GM23338 (cell line): Measurements from ENCODE around the gene OGDHL. TPM values are rescaled to one million over a fixed set of nuclear protein-coding genes. Genes with fewer than 3 reads are reported as not detected.

Experiments used
- ATAC-seq: fragments of 200-7000 bp; cut with Tn5 transposase; 3 replicates; pipeline ENCODE4 v1.9.1; 2020
- DNase-seq: peaks from one replicate; pipeline ENCODE4 v3.0.0-alpha.2; 2015; ENCODE audit warnings: low spot score
- H2AFZ ChIP-seq: fragments of 200-600 bp; sonication (generic); 2 replicates; pipeline ENCODE4 v1.8.0; 2016; ENCODE audit warnings: antibody characterized with exemption, mild to moderate bottlenecking, moderate library complexity
- H3F3A ChIP-seq: fragments of 200-600 bp; sonication (generic); replicated peaks from 2 replicates; pipeline ENCODE4 v1.8.0; 2017; ENCODE audit warnings: antibody characterized with exemption, mixed run types, low read depth
- H3K27ac ChIP-seq: fragments of 200-600 bp; sonication (generic); 2 replicates; pipeline ENCODE4 v1.6.1; 2016; ENCODE audit warnings: low read depth
- H3K27me3 ChIP-seq: fragments of 200-600 bp; sonication (generic); 2 replicates; pipeline ENCODE4 v1.8.0; 2016; ENCODE audit warnings: mild to moderate bottlenecking, mixed run types, moderate library complexity; ENCODE audit not compliant: insufficient read depth
- H3K36me3 ChIP-seq: fragments of 200-600 bp; sonication (generic); 2 replicates; pipeline ENCODE4 v1.8.0; 2016; ENCODE audit warnings: mild to moderate bottlenecking; ENCODE audit not compliant: insufficient read depth
- H3K4me1 ChIP-seq: fragments of 200-600 bp; sonication (generic); 2 replicates; pipeline ENCODE4 v1.8.0; 2016; ENCODE audit warnings: mild to moderate bottlenecking, moderate library complexity; ENCODE audit not compliant: insufficient read depth
- H3K4me2 ChIP-seq: fragments of 200-600 bp; sonication (generic); 2 replicates; pipeline ENCODE4 v1.7.1; 2017; ENCODE audit warnings: mixed run types
- H3K4me3 ChIP-seq: fragments of 200-600 bp; sonication (generic); 2 replicates; pipeline ENCODE4 v1.6.1; 2016; ENCODE audit warnings: mixed run types
- H3K79me2 ChIP-seq: fragments of 200-600 bp; sonication (generic); replicated peaks from 2 replicates; pipeline ENCODE4 v1.8.0; 2017; ENCODE audit warnings: mild to moderate bottlenecking; ENCODE audit not compliant: insufficient read depth
- H3K9me2 ChIP-seq: fragments of 200-600 bp; sonication (generic); 2 replicates; pipeline ENCODE4 v1.8.0; 2017; ENCODE audit not compliant: insufficient read depth
- H4K20me1 ChIP-seq: fragments of 200-600 bp; sonication (generic); replicated peaks from 2 replicates; pipeline ENCODE4 v1.8.0; 2017; ENCODE audit warnings: mild to moderate bottlenecking; ENCODE audit not compliant: insufficient read depth
- H3K27ac Mint-ChIP-seq: 2 replicates; pipeline ENCODE4 v1.8.0; 2020; ENCODE audit warnings: inconsistent platforms, mild to moderate bottlenecking, moderate library complexity, mixed read lengths
- H3K27me3 Mint-ChIP-seq: 3 replicates; pipeline ENCODE4 v1.8.0; 2022; ENCODE audit warnings: low read depth, mild to moderate bottlenecking, moderate library complexity, mixed read lengths, inconsistent platforms; ENCODE audit not compliant: insufficient read depth, poor library complexity
- H3K36me3 Mint-ChIP-seq: 3 replicates; pipeline ENCODE4 v1.8.0; 2021; ENCODE audit warnings: low read depth, mild to moderate bottlenecking, inconsistent platforms, moderate library complexity, mixed read lengths
- H3K4me1 Mint-ChIP-seq: 3 replicates; pipeline ENCODE4 v1.8.0; 2020; ENCODE audit warnings: mild to moderate bottlenecking, inconsistent platforms, mixed read lengths
- H3K4me3 Mint-ChIP-seq: 3 replicates; pipeline ENCODE4 v1.8.0; 2021; ENCODE audit warnings: moderate library complexity, mild to moderate bottlenecking, inconsistent platforms, mixed read lengths
- H3K9me3 Mint-ChIP-seq: 3 replicates; pipeline ENCODE4 v1.8.0; 2020; ENCODE audit warnings: moderate library complexity, mild to moderate bottlenecking, inconsistent platforms, mixed read lengths
- CTCF ChIP-seq, 2 experiments: fragments of 200-600 bp in 1 of 2; sonication (generic) in 1 of 2; conservative IDR thresholded peaks; 2 replicates each; pipeline versions ENCODE4 v1.5.1 to v1.6.1; 2016 to 2017; ENCODE audit warnings: antibody characterized with exemption in 2 of 2, low read depth in 2 of 2, mild to moderate bottlenecking in 2 of 2, moderate library complexity in 1 of 2
- ETS1 ChIP-seq: IDR thresholded peaks from 2 replicates; pipeline ENCODE4 v1.6.1; 2016; ENCODE audit warnings: antibody characterized with exemption
- ZNF462 ChIP-seq: fragments of 250-450 bp; sonication (Bioruptor Pico); IDR thresholded peaks from 2 replicates; pipeline ENCODE4 v1.5.0; 2020; ENCODE audit warnings: mild to moderate bottlenecking, moderate library complexity
- polyA plus RNA-seq: library from polyadenylated mRNA; unstranded; fragments of >200 nt; fragmentation: Nextera tagmentation; extraction: Ambion mirVana; gene quantifications from 2 replicates; pipeline ENCODE4 v1.2.1, GENCODE V29; 2016
- total RNA-seq: library from RNA; depleted of rRNA; stranded (reverse); fragments of >200 nt; shearing (Covaris generic); gene quantifications from 2 replicates; pipeline ENCODE4 v1.2.3, GENCODE V29; 2014; rRNA removed

OGDHL gene
- total and polyA plus RNA-seq, 2 experiments from 2014 or later: 8.3 to 15.5 TPM

GRCh38 chr10:49686651-49687050, 75.5 kb downstream of the OGDHL start:
- no peak overlapping the region for H3K4me3 Mint-ChIP-seq
- 0 out of 2 replicates have a peak, but pooled peaks have one; percentile 27 for TF ChIP-seq ZNF462 (CRISPR knock-in tag)
- no peak for TF ChIP-seq CTCF (conservative IDR thresholded peaks at IDR 0.05; ENCODE audit: low read depth in 2 of 2)
- no peak for TF ChIP-seq ETS1
- Histone ChIP-seq H3K9me2 (no peaks in the 10 kb centered on the region), H3K36me3 (no peaks in the 10 kb centered on the region), H3K27me3 (peaks cover 65% of the 10 kb centered on the region), H3F3A (no peaks in the 10 kb centered on the region; the same call in 1 of the 2 replicates), H4K20me1 (no peaks in the 10 kb centered on the region; the same call in 1 of the 2 replicates), H3K4me3 (no peak overlapping the region), H3K4me1 (peaks cover 29% of the 10 kb centered on the region), H3K27ac (no peak overlapping the region), H2AFZ (no peak overlapping the region), H3K4me2 (no peak overlapping the region), H3K79me2 (no peaks in the 10 kb centered on the region)
- peaks cover 44% of the 10 kb centered on the region for H3K4me1 Mint-ChIP-seq
- no peak for ATAC-seq
- peaks cover 20% of the 10 kb centered on the region; the same call in 2 of the 3 replicates for H3K36me3 Mint-ChIP-seq
- peak; percentile 57 for DNase-seq
- H3K9me3 Mint-ChIP-seq: peaks cover 40% of the 10 kb centered on the region
- no peak overlapping the region for H3K27ac Mint-ChIP-seq
- H3K27me3 Mint-ChIP-seq: peaks cover 60% of the 10 kb centered on the region

Other genes starting within 250 kb of the OGDHL start
- gene ERCC6, start 223.2 kb downstream of the OGDHL start, total RNA-seq: 10.1 and 13.8 TPM in 2 replicates
- gene ERCC6, start 223.2 kb downstream of the OGDHL start, polyA plus RNA-seq: 2.5 and 4.0 TPM in 2 replicates
- gene SLC18A3, start 152.0 kb downstream of the OGDHL start, total RNA-seq: 0.12 TPM in 1 of 2 replicates, not detected in the other
- 0.09 and 0.16 TPM in 2 replicates for gene SLC18A3, start 152.0 kb downstream of the OGDHL start, polyA plus RNA-seq
- not detected in 2 replicates for gene CHAT, start 148.3 kb downstream of the OGDHL start, total RNA-seq
- gene CHAT, start 148.3 kb downstream of the OGDHL start, polyA plus RNA-seq: not detected in 2 replicates
- gene C10orf53, start 82.7 kb downstream of the OGDHL start, total RNA-seq: not detected in 2 replicates
- not detected in 2 replicates for gene C10orf53, start 82.7 kb downstream of the OGDHL start, polyA plus RNA-seq
- gene PARG, start 179.7 kb upstream of the OGDHL start, total RNA-seq: 51.4 and 63.8 TPM in 2 replicates
- gene PARG, start 179.7 kb upstream of the OGDHL start, polyA plus RNA-seq: 16.0 and 19.1 TPM in 2 replicates
- 17.3 and 18.9 TPM in 2 replicates for gene TIMM23B, start 179.7 kb upstream of the OGDHL start, total RNA-seq
- gene TIMM23B, start 179.7 kb upstream of the OGDHL start, polyA plus RNA-seq: 13.1 and 14.6 TPM in 2 replicates
- 9.9 and 12.9 TPM in 2 replicates for gene AGAP6, start 226.1 kb upstream of the OGDHL start, total RNA-seq
- 13.3 and 14.3 TPM in 2 replicates for gene AGAP6, start 226.1 kb upstream of the OGDHL start, polyA plus RNA-seq